K562 treated with DMSO at 1 percent for 48 hours (cell line): ENCODE results near the gene ESRRG. TPM values are rescaled to one million over a fixed set of nuclear protein-coding genes. Genes with fewer than 3 reads are reported as not detected.

ENCODE experiments used
- total RNA-seq: library from RNA; unstranded; fragments of 300-600 nt; gene quantifications from 2 replicates; pipeline ENCODE4 v1.2.3, GENCODE V29; 2022; ENCODE audit warnings: low replicate concordance; ENCODE audit errors: extremely low read depth

The ESRRG gene
- not detected in 2 replicates for total RNA-seq

GRCh38 chr1:216723274-216723780 lies at the start of gene ESRRG:
Gene ESRRG (minus strand): TSS chr1:216723429. CDS start chr1:216723299, 130 bp downstream.

